T follicular helper cell (primary cell): Measurements from ENCODE around the gene PIGQ.

ENCODE experiments used
- DNase-seq: peaks from one replicate; pipeline ENCODE4 v3.0.0-alpha.2; 2020; ENCODE audit warnings: low read depth

PIGQ gene

DNA sequence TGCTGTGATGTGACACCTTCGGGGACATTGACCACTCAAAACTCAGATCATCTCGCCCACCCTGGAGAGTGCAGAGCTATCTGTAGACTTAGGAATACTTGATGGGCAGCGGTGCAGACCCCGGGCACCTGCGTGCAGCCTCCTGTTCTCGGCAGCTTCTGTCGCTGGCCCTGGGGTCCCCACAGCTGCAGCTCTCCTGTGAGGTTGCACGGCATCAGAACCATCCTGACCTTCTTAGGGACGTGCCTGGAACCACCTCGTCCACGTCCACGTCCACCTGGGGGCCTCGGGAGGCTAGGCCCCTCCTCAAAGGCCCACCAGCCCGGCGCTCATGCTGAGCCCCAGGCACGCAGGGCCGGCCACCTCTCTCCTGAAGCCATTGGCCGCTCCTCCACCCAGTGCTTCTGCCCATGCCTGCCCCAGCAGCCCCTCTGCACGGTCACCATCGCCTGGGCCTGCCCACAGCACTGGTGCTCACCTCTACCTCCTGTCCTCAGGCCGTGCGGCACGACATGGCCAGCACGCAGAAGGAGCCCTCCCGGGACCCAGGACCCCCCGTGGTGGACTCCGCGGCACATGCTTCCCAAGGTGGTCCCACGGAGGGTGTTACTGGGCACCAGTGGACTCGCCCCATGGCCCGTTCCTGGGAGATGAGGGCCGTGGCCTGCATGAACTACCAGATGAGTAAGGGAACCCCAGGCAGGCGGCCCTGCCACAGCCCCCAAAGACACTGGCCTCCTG, 58.7 kb downstream of the PIGQ start:
- no peak for DNase-seq

GRCh38 chr16:629185-629832, 59.5 kb downstream of the PIGQ start:
- DNase-seq = no peak

DNA sequence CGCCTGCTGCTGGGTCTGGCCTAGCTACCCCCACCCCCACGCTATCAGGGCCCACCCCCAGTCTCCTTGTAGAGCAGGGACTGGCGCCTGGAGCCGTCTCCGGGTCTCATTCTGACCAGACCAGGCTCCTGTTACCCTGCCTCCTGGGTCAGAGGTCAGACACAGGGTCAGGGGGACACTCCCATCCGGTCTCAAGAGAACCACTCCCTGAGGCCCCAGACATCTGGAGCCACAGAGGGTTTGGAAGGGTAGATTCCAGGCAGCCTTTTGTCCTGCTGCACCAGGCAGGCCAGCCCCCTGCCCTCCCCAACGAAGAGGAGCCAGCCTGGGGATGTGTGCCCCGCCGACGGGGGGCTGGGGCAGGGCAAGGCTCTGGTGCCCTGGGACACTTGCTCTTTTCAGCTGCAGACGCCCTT, 60.1 kb downstream of the PIGQ start:
- no peak for DNase-seq

DNA sequence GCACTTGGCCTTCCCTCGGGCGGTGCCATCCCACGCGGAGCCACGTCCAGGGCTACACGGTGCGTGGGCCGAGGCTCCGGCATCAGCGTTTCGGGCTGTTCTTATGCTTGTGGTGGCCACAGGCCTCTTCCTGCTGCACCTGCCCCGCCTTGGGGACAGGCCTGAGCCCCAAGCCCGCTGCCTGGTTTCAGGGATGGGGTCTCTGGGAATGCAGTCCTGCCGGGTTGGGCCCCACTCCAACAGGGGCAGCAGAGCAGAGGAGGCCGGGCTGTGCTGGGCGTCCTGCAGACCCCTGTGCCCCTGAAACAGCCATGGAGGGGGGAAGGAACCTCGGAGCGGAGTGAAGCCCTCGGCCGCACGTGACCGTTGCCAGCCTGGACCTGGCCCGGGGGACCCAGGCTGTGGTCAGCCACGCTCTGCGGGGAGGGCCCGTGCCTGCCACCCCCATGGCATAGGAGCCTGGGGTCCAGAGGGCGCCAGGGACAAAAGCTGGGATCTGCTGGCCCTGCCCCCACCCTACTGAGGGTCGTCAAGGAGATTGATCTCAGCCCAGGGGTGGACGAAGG, 60.6 kb downstream of the PIGQ start:
- no peak for DNase-seq

DNA sequence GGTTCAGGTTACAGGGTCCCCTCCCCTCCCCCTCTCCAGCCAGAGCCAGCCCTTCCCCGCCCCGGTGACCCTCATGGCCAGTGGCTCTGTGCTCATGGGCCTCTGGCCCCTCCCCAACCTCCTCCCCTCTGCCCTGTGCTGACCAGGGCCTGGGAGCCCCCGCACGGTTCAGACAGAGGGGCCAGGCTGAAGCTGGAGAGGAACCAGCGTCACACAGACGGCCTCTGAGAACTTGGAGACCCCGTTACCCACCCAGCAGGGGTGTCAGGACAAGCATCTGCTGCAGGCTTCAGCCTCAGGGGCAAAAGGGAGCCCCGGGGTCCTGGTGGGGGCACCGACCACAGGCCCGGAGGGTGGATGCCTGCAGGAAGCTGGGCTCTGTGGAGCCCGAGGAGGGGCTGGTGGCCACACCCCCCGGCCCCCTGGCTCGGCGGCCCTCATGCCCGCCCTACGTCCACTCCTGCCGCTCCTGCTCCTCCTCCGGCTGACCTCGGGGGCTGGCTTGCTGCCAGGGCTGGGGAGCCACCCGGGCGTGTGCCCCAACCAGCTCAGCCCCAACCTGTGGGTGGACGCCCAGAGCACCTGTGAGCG, 61.1 kb downstream of the PIGQ start, which contains the start of gene WFIKKN1:
WFIKKN1 (plus strand) TSS at position 171 of the 591 bp plus-strand sequence; CDS start at position 440, 269 bp downstream.
- no peak for DNase-seq

- no peak for DNase-seq
Observed at GRCh38 chr16:631808-632358, 62.1 kb downstream of the PIGQ start.

GRCh38 chr16:632486-633335, 62.9 kb downstream of the PIGQ start:
- no peak for DNase-seq

DNA sequence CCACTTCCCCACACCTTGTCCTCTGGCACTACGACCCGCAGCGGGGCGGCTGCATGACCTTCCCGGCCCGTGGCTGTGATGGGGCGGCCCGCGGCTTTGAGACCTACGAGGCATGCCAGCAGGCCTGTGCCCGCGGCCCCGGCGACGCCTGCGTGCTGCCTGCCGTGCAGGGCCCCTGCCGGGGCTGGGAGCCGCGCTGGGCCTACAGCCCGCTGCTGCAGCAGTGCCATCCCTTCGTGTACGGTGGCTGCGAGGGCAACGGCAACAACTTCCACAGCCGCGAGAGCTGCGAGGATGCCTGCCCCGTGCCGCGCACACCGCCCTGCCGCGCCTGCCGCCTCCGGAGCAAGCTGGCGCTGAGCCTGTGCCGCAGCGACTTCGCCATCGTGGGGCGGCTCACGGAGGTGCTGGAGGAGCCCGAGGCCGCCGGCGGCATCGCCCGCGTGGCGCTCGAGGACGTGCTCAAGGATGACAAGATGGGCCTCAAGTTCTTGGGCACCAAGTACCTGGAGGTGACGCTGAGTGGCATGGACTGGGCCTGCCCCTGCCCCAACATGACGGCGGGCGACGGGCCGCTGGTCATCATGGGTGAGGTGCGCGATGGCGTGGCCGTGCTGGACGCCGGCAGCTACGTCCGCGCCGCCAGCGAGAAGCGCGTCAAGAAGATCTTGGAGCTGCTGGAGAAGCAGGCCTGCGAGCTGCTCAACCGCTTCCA, 63.7 kb downstream of the PIGQ start:
- no peak for DNase-seq
